K562 (cell line): ENCODE measurements around the gene PDZK1IP1. TPM values are rescaled to one million over a fixed set of nuclear protein-coding genes. Genes with fewer than 3 reads are reported as not detected.

Source experiments
- ADNP ChIP-seq: fragments of 200-800 bp; sonication (Bioruptor generic); IDR thresholded peaks from 2 replicates; pipeline ENCODE4 v1.6.1; 2016; ENCODE audit warnings: missing genetic modification characterization, missing compliant biosample characterization
- BRF1 ChIP-seq: IDR thresholded peaks from 3 replicates; pipeline ENCODE4 v1.6.1; 2011; ENCODE audit warnings: borderline replicate concordance, mild to moderate bottlenecking; ENCODE audit not compliant: insufficient read length; ENCODE audit errors: extremely low read depth
- DPF2 ChIP-seq: fragments of 450-650 bp; IDR thresholded peaks from 2 replicates; pipeline ENCODE4 v1.6.1; 2016
- LARP7 ChIP-seq: fragments of 450-650 bp; IDR thresholded peaks from 2 replicates; pipeline ENCODE4 v1.6.1; 2016
- PBX2 ChIP-seq, 2 experiments: IDR thresholded peaks in 1 of 2; conservative IDR thresholded peaks in 1 of 2; 2 replicates each; pipeline ENCODE4 v1.6.1; 2016; ENCODE audit warnings: low read depth in 2 of 2, mild to moderate bottlenecking in 1 of 2, missing compliant biosample characterization in 1 of 2, missing genetic modification characterization in 1 of 2, moderate library complexity in 1 of 2
- POLR2AphosphoS5 ChIP-seq: IDR thresholded peaks from 2 replicates; pipeline ENCODE4 v1.6.1; 2011; ENCODE audit warnings: mild to moderate bottlenecking, low read depth, low read length, moderate library complexity; ENCODE audit not compliant: control insufficient read depth, insufficient read depth
- RFX7 ChIP-seq: fragments of 250-450 bp; sonication (Bioruptor Pico); IDR thresholded peaks from 2 replicates; pipeline ENCODE4 v1.5.1; 2021; ENCODE audit warnings: mild to moderate bottlenecking
- SIRT6 ChIP-seq: IDR thresholded peaks from one replicate; pipeline ENCODE4 v1.6.1; 2012; ENCODE audit warnings: low read depth, mild to moderate bottlenecking, control low read depth, inconsistent platforms, low read length, moderate library complexity
- SRSF9 ChIP-seq: fragments of 200-400 bp; formaldehyde crosslinking; IDR thresholded peaks from 2 replicates; pipeline ENCODE4 v1.6.1; 2017; ENCODE audit warnings: low read depth, low read length, borderline replicate concordance
- TAL1 ChIP-seq: fragments of 450-650 bp; IDR thresholded peaks from 2 replicates; pipeline ENCODE4 v1.6.1; 2016; ENCODE audit warnings: mild to moderate bottlenecking
- TCF7 ChIP-seq: sonication (generic); IDR thresholded peaks from 2 replicates; pipeline ENCODE4 v1.6.1; 2016; ENCODE audit warnings: antibody characterized with exemption, borderline replicate concordance
- ZC3H11A ChIP-seq: IDR thresholded peaks from 2 replicates; pipeline ENCODE4 v1.6.1; 2012; ENCODE audit warnings: low read depth, low read length, improper control_type of control experiment
- ZKSCAN8 ChIP-seq: fragments of 200-800 bp; sonication (Bioruptor generic); IDR thresholded peaks from 2 replicates; pipeline ENCODE4 v1.6.1; 2016; ENCODE audit warnings: missing genetic modification characterization, missing compliant biosample characterization
- ZNF143 ChIP-seq: sonication (generic); formaldehyde crosslinking; IDR thresholded peaks from 2 replicates; pipeline ENCODE4 v1.9.0; 2022; ENCODE audit warnings: mild to moderate bottlenecking, missing genetic modification reagents
- ZNF174 ChIP-seq: fragments of 250-450 bp; sonication (Bioruptor Pico); IDR thresholded peaks from 2 replicates; pipeline ENCODE4 v1.4.0; 2020; ENCODE audit warnings: mild to moderate bottlenecking
- ZNF316 ChIP-seq: fragments of 450-650 bp; IDR thresholded peaks from 2 replicates; pipeline ENCODE4 v1.6.1; 2016
- polyA plus RNA-seq, 8 experiments: library from polyadenylated mRNA; depleted of rRNA in 4 of 8; stranded (reverse) in 5 of 8; unstranded in 3 of 8; fragments of >200 nt; fragmentation: Nextera tagmentation in 2 of 8; fragmentation: Illumina TruSeq in 1 of 8; extraction: Ambion mirVana in 2 of 8; extraction: Trizol in 1 of 8; gene quantifications; 2 replicates each; pipeline versions ENCODE4 v1.2.1 to v1.2.3, GENCODE V29; 2011 to 2014; ENCODE audit warnings: inconsistent platforms in 1 of 8, missing spikeins in 1 of 8
- total RNA-seq, 7 experiments: library from RNA; depleted of rRNA in 6 of 7; stranded (reverse); fragments of >200 nt in 6 of 7; fragmentation: Illumina TruSeq in 2 of 7; extraction: Trizol in 2 of 7; gene quantifications; 2 replicates each; pipeline versions ENCODE4 v1.2.1 to v1.2.3, GENCODE V29; 2011 to 2021; ENCODE audit warnings: low replicate concordance in 1 of 7
- TF ChIP-seq, protein P1 (sequence below): sonication (generic); formaldehyde crosslinking; IDR thresholded peaks from 2 replicates; pipeline ENCODE4 v1.8.1; 2023; ENCODE audit warnings: mild to moderate bottlenecking, missing genetic modification reagents
- TF ChIP-seq, protein P2 (sequence below): sonication (generic); formaldehyde crosslinking; IDR thresholded peaks from 2 replicates; pipeline ENCODE4 v1.8.0; 2022; ENCODE audit warnings: mild to moderate bottlenecking, missing genetic modification reagents
- TF ChIP-seq, protein P3 (sequence below): fragments of 200-800 bp; sonication (Bioruptor generic); IDR thresholded peaks from 2 replicates; pipeline ENCODE4 v1.6.1; 2017; ENCODE audit warnings: missing genetic modification characterization, missing compliant biosample characterization

The PDZK1IP1 gene
- total and polyA plus RNA-seq, 9 of the 15 experiments (the other 6 are each of a cell fraction or from before 2014, with no cell fraction given): 0.17 to 0.68 (median 0.53) TPM; not detected in 2

GRCh38 chr1:47213230-47213963, 23.6 kb upstream of the PDZK1IP1 start (continued):
- TF ChIP-seq TCF7 (no peak), ZNF143 (no peak), ZNF174 (CRISPR knock-in tag) (no peak), PBX2 (CRISPR knock-in tag; IDR thresholded peaks at IDR 0.05; ENCODE audit: low read depth) (no peak), PBX2 (tag; conservative IDR thresholded peaks at IDR 0.05; ENCODE audit: low read depth) (no peak), SRSF9 (no peak), POLR2AphosphoS5 (no peak; the same call in 1 of the 2 replicates), BRF1 (no peak), DPF2 (peak; percentile 38), ZKSCAN8 (CRISPR knock-in tag) (no peak), LARP7 (no peak), ZNF316 (no peak), ZC3H11A (no peak), SIRT6 (no peak), TAL1 (peak; percentile 59; the same call in 1 of the 2 replicates), RFX7 (CRISPR knock-in tag) (no peak), ADNP (tag) (no peak)
- TF ChIP-seq, protein P1, sequence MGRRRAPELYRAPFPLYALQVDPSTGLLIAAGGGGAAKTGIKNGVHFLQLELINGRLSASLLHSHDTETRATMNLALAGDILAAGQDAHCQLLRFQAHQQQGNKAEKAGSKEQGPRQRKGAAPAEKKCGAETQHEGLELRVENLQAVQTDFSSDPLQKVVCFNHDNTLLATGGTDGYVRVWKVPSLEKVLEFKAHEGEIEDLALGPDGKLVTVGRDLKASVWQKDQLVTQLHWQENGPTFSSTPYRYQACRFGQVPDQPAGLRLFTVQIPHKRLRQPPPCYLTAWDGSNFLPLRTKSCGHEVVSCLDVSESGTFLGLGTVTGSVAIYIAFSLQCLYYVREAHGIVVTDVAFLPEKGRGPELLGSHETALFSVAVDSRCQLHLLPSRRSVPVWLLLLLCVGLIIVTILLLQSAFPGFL (CRISPR knock-in tag): no peak
- TF ChIP-seq, protein P2, sequence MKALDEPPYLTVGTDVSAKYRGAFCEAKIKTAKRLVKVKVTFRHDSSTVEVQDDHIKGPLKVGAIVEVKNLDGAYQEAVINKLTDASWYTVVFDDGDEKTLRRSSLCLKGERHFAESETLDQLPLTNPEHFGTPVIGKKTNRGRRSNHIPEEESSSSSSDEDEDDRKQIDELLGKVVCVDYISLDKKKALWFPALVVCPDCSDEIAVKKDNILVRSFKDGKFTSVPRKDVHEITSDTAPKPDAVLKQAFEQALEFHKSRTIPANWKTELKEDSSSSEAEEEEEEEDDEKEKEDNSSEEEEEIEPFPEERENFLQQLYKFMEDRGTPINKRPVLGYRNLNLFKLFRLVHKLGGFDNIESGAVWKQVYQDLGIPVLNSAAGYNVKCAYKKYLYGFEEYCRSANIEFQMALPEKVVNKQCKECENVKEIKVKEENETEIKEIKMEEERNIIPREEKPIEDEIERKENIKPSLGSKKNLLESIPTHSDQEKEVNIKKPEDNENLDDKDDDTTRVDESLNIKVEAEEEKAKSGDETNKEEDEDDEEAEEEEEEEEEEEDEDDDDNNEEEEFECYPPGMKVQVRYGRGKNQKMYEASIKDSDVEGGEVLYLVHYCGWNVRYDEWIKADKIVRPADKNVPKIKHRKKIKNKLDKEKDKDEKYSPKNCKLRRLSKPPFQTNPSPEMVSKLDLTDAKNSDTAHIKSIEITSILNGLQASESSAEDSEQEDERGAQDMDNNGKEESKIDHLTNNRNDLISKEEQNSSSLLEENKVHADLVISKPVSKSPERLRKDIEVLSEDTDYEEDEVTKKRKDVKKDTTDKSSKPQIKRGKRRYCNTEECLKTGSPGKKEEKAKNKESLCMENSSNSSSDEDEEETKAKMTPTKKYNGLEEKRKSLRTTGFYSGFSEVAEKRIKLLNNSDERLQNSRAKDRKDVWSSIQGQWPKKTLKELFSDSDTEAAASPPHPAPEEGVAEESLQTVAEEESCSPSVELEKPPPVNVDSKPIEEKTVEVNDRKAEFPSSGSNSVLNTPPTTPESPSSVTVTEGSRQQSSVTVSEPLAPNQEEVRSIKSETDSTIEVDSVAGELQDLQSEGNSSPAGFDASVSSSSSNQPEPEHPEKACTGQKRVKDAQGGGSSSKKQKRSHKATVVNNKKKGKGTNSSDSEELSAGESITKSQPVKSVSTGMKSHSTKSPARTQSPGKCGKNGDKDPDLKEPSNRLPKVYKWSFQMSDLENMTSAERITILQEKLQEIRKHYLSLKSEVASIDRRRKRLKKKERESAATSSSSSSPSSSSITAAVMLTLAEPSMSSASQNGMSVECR: no peak
- TF ChIP-seq, protein P3, sequence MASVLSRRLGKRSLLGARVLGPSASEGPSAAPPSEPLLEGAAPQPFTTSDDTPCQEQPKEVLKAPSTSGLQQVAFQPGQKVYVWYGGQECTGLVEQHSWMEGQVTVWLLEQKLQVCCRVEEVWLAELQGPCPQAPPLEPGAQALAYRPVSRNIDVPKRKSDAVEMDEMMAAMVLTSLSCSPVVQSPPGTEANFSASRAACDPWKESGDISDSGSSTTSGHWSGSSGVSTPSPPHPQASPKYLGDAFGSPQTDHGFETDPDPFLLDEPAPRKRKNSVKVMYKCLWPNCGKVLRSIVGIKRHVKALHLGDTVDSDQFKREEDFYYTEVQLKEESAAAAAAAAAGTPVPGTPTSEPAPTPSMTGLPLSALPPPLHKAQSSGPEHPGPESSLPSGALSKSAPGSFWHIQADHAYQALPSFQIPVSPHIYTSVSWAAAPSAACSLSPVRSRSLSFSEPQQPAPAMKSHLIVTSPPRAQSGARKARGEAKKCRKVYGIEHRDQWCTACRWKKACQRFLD: no peak
